ENCODE data around the gene KDM2B.
A peak's percentile ranks its signal among the peaks of the same experiment; 100 is the strongest.

The KDM2B gene

GRCh38 chr12:121466794-121467637, 113.8 kb downstream of the KDM2B start:
- no peak for TF ChIP-seq CTCF (IDR thresholded peaks at IDR 0.05; ENCODE audit: extremely low read depth, missing control alignments)
- DNase-seq (ENCODE audit: low spot score) = peak; percentile 99

GRCh38 chr12:121465921-121466793, 114.7 kb downstream of the KDM2B start:
- no peak for TF ChIP-seq CTCF (IDR thresholded peaks at IDR 0.05; ENCODE audit: extremely low read depth, missing control alignments)
- peak; percentile 63 for DNase-seq (ENCODE audit: low spot score)

GRCh38 chr12:121464331-121464730, 116.5 kb downstream of the KDM2B start:
- TF ChIP-seq CTCF (IDR thresholded peaks at IDR 0.05; ENCODE audit: extremely low read depth, missing control alignments) = no peak
- no peak for DNase-seq (ENCODE audit: low spot score)

GRCh38 chr12:121461048-121461447, 119.8 kb downstream of the KDM2B start:
- DNase-seq (ENCODE audit: low spot score) = no peak
- no peak for TF ChIP-seq CTCF (IDR thresholded peaks at IDR 0.05; ENCODE audit: extremely low read depth, missing control alignments)

- no peak for DNase-seq (ENCODE audit: low spot score)
- no peak for TF ChIP-seq CTCF (IDR thresholded peaks at IDR 0.05; ENCODE audit: extremely low read depth, missing control alignments)
Observed at GRCh38 chr12:121456551-121456950, 124.3 kb downstream of the KDM2B start.

- no peak for TF ChIP-seq CTCF (IDR thresholded peaks at IDR 0.05; ENCODE audit: extremely low read depth, missing control alignments)
- no peak for DNase-seq (ENCODE audit: low spot score)
Observed at GRCh38 chr12:121455766-121456420, 124.9 kb downstream of the KDM2B start.

All from GM20000 (cell line).